ENCODE measurements around the gene PPP1R9A. TPM values are rescaled to one million over a fixed set of nuclear protein-coding genes. Genes with fewer than 3 reads are reported as not detected.

The PPP1R9A gene
- total and polyA plus RNA-seq, 3 experiments from 2014 or later, result 0.02 TPM; not detected in 2

- H3K27ac ChIP-seq (ENCODE audit: low read depth, low read length), result no peak overlapping the region
- H3K36me3 ChIP-seq (ENCODE audit: insufficient read depth, low read length), result no peaks in the 10 kb centered on the region
- H3K9me3 Mint-ChIP-seq, result no peaks in the 10 kb centered on the region
- DNase-seq, result no peak
- H3K27me3 Mint-ChIP-seq, result no peaks in the 10 kb centered on the region
- H3K9me3 ChIP-seq (ENCODE audit: low read length), result no peaks in the 10 kb centered on the region
- no peak overlapping the region for H3K4me3 Mint-ChIP-seq
- H3K27ac Mint-ChIP-seq, result no peak overlapping the region
- CTCF ChIA-PET, result no interaction called here
- H3K4me1 Mint-ChIP-seq, result no peaks in the 10 kb centered on the region
- no peak overlapping the region for H3K4me3 ChIP-seq (ENCODE audit: low read length)
- H3K27me3 ChIP-seq (ENCODE audit: insufficient read depth, low read length, poor library complexity, severe bottlenecking), result no peaks in the 10 kb centered on the region
- POLR2A ChIA-PET, result no interaction called here
- no peaks in the 10 kb centered on the region for H3K4me1 ChIP-seq (ENCODE audit: insufficient read depth, low read length)
- H3K36me3 Mint-ChIP-seq, result no peaks in the 10 kb centered on the region
These were observed 292.6 kb downstream of the PPP1R9A start for GRCh38 chr7:95199779-95200558.

GRCh38 chr7:95200741-95201140, 293.3 kb downstream of the PPP1R9A start:
- H3K27me3 ChIP-seq (ENCODE audit: insufficient read depth, low read length, poor library complexity, severe bottlenecking), result peaks cover 1% of the 10 kb centered on the region
- no peaks in the 10 kb centered on the region for H3K4me1 Mint-ChIP-seq
- no peaks in the 10 kb centered on the region for H3K27me3 Mint-ChIP-seq
- H3K4me3 Mint-ChIP-seq, result no peak overlapping the region
- H3K4me3 ChIP-seq (ENCODE audit: low read length), result no peak overlapping the region
- H3K9me3 Mint-ChIP-seq, result no peaks in the 10 kb centered on the region
- H3K27ac Mint-ChIP-seq, result no peak overlapping the region
- H3K9me3 ChIP-seq (ENCODE audit: low read length), result no peaks in the 10 kb centered on the region
- ChIA-PET POLR2A (no interaction called here), CTCF (no interaction called here)
- H3K36me3 ChIP-seq (ENCODE audit: insufficient read depth, low read length), result no peaks in the 10 kb centered on the region
- DNase-seq, result no peak
- H3K36me3 Mint-ChIP-seq, result no peaks in the 10 kb centered on the region
- H3K4me1 ChIP-seq (ENCODE audit: insufficient read depth, low read length), result no peaks in the 10 kb centered on the region
- no peak overlapping the region for H3K27ac ChIP-seq (ENCODE audit: low read depth, low read length)

- H3K27ac Mint-ChIP-seq, result no peak overlapping the region
- no peak for DNase-seq
- no peak overlapping the region for H3K27ac ChIP-seq (ENCODE audit: low read depth, low read length)
- no peaks in the 10 kb centered on the region for H3K4me1 Mint-ChIP-seq
- H3K4me3 Mint-ChIP-seq, result no peak overlapping the region
- H3K36me3 ChIP-seq (ENCODE audit: insufficient read depth, low read length), result no peaks in the 10 kb centered on the region
- H3K9me3 Mint-ChIP-seq, result no peaks in the 10 kb centered on the region
- no peaks in the 10 kb centered on the region for H3K9me3 ChIP-seq (ENCODE audit: low read length)
- H3K4me3 ChIP-seq (ENCODE audit: low read length), result no peak overlapping the region
- POLR2A ChIA-PET, result no interaction called here
- no peaks in the 10 kb centered on the region for H3K4me1 ChIP-seq (ENCODE audit: insufficient read depth, low read length)
- no peaks in the 10 kb centered on the region for H3K27me3 Mint-ChIP-seq
- H3K36me3 Mint-ChIP-seq, result no peaks in the 10 kb centered on the region
- CTCF ChIA-PET, result no interaction called here
- H3K27me3 ChIP-seq (ENCODE audit: insufficient read depth, low read length, poor library complexity, severe bottlenecking), result peaks cover 4% of the 10 kb centered on the region
These were observed 294.3 kb downstream of the PPP1R9A start for GRCh38 chr7:95201727-95202126.

GRCh38 chr7:95204618-95205017, 297.2 kb downstream of the PPP1R9A start:
- Histone ChIP-seq H3K27me3 (ENCODE audit: insufficient read depth, low read length, poor library complexity, severe bottlenecking) (peaks cover 4% of the 10 kb centered on the region), H3K9me3 (ENCODE audit: low read length) (no peaks in the 10 kb centered on the region), H3K4me1 (ENCODE audit: insufficient read depth, low read length) (no peaks in the 10 kb centered on the region), H3K27ac (ENCODE audit: low read depth, low read length) (no peak overlapping the region), H3K4me3 (ENCODE audit: low read length) (no peak overlapping the region), H3K36me3 (ENCODE audit: insufficient read depth, low read length) (no peaks in the 10 kb centered on the region)
- Mint-ChIP-seq H3K4me1 (no peaks in the 10 kb centered on the region), H3K27me3 (no peaks in the 10 kb centered on the region), H3K9me3 (peaks cover 0 to 2% (median 0%) of the 10 kb centered on the region in 5 donors), H3K36me3 (no peaks in the 10 kb centered on the region), H3K4me3 (no peak overlapping the region), H3K27ac (peak overlapping the region in 1 of 8 donors; percentile 38)
- ChIA-PET POLR2A (no interaction called here), CTCF (no interaction called here)
- no peak for DNase-seq

GRCh38 chr7:95205665-95206225, 298.4 kb downstream of the PPP1R9A start:
- POLR2A ChIA-PET, result no interaction called here
- Mint-ChIP-seq H3K4me3 (no peak overlapping the region), H3K4me1 (no peaks in the 10 kb centered on the region), H3K9me3 (peaks cover 0 to 2% (median 0%) of the 10 kb centered on the region in 5 donors), H3K27me3 (no peaks in the 10 kb centered on the region), H3K27ac (no peak overlapping the region), H3K36me3 (no peaks in the 10 kb centered on the region)
- no peaks in the 10 kb centered on the region for H3K4me1 ChIP-seq (ENCODE audit: insufficient read depth, low read length)
- no peak overlapping the region for H3K27ac ChIP-seq (ENCODE audit: low read depth, low read length)
- H3K4me3 ChIP-seq (ENCODE audit: low read length), result no peak overlapping the region
- no peaks in the 10 kb centered on the region for H3K36me3 ChIP-seq (ENCODE audit: insufficient read depth, low read length)
- no peaks in the 10 kb centered on the region for H3K9me3 ChIP-seq (ENCODE audit: low read length)
- CTCF ChIA-PET, result no interaction called here
- H3K27me3 ChIP-seq (ENCODE audit: insufficient read depth, low read length, poor library complexity, severe bottlenecking), result peaks cover 4% of the 10 kb centered on the region
- DNase-seq, result no peak

GRCh38 chr7:95209276-95209675, 301.9 kb downstream of the PPP1R9A start:
- H3K27me3 Mint-ChIP-seq, result no peaks in the 10 kb centered on the region
- H3K9me3 Mint-ChIP-seq, result peaks cover 0 to 3% (median 0%) of the 10 kb centered on the region in 5 donors
- Histone ChIP-seq H3K4me1 (ENCODE audit: insufficient read depth, low read length) (no peaks in the 10 kb centered on the region), H3K27me3 (ENCODE audit: insufficient read depth, low read length, poor library complexity, severe bottlenecking) (peaks cover 4% of the 10 kb centered on the region), H3K4me3 (ENCODE audit: low read length) (no peak overlapping the region), H3K36me3 (ENCODE audit: insufficient read depth, low read length) (no peaks in the 10 kb centered on the region), H3K9me3 (ENCODE audit: low read length) (no peaks in the 10 kb centered on the region), H3K27ac (ENCODE audit: low read depth, low read length) (no peak overlapping the region)
- POLR2A ChIA-PET, result no interaction called here
- no peak for DNase-seq
- H3K36me3 Mint-ChIP-seq, result no peaks in the 10 kb centered on the region
- CTCF ChIA-PET, result no interaction called here
- H3K27ac Mint-ChIP-seq, result no peak overlapping the region
- no peak overlapping the region for H3K4me3 Mint-ChIP-seq
- no peaks in the 10 kb centered on the region for H3K4me1 Mint-ChIP-seq

- no peaks in the 10 kb centered on the region for H3K27me3 Mint-ChIP-seq
- DNase-seq, result no peak
- no peak overlapping the region for H3K4me3 Mint-ChIP-seq
- H3K4me1 Mint-ChIP-seq, result no peaks in the 10 kb centered on the region
- no peaks in the 10 kb centered on the region for H3K36me3 Mint-ChIP-seq
- no peak overlapping the region for H3K27ac Mint-ChIP-seq
- H3K27ac ChIP-seq (ENCODE audit: low read depth, low read length), result no peak overlapping the region
- POLR2A ChIA-PET, result no interaction called here
- no peak overlapping the region for H3K4me3 ChIP-seq (ENCODE audit: low read length)
- peaks cover 0 to 3% (median 0%) of the 10 kb centered on the region in 5 donors for H3K9me3 Mint-ChIP-seq
- H3K4me1 ChIP-seq (ENCODE audit: insufficient read depth, low read length), result no peaks in the 10 kb centered on the region
- peaks cover 4% of the 10 kb centered on the region for H3K27me3 ChIP-seq (ENCODE audit: insufficient read depth, low read length, poor library complexity, severe bottlenecking)
- H3K9me3 ChIP-seq (ENCODE audit: low read length), result no peaks in the 10 kb centered on the region
- H3K36me3 ChIP-seq (ENCODE audit: insufficient read depth, low read length), result no peaks in the 10 kb centered on the region
- CTCF ChIA-PET, result no interaction called here
These were observed 302.4 kb downstream of the PPP1R9A start for GRCh38 chr7:95209788-95210187.

GRCh38 chr7:95213148-95213547, 305.8 kb downstream of the PPP1R9A start:
- H3K27me3 ChIP-seq (ENCODE audit: insufficient read depth, low read length, poor library complexity, severe bottlenecking), result no peaks in the 10 kb centered on the region
- ChIA-PET CTCF (no interaction called here), POLR2A (no interaction called here)
- no peaks in the 10 kb centered on the region for H3K36me3 Mint-ChIP-seq
- peaks cover 0 to 9% (median 2%) of the 10 kb centered on the region in 5 donors for H3K9me3 Mint-ChIP-seq
- DNase-seq, result no peak
- H3K36me3 ChIP-seq (ENCODE audit: insufficient read depth, low read length), result no peaks in the 10 kb centered on the region
- no peak overlapping the region for H3K4me3 Mint-ChIP-seq
- H3K27me3 Mint-ChIP-seq, result no peaks in the 10 kb centered on the region
- no peaks in the 10 kb centered on the region for H3K9me3 ChIP-seq (ENCODE audit: low read length)
- no peak overlapping the region for H3K4me3 ChIP-seq (ENCODE audit: low read length)
- H3K4me1 Mint-ChIP-seq, result no peaks in the 10 kb centered on the region
- H3K27ac ChIP-seq (ENCODE audit: low read depth, low read length), result no peak overlapping the region
- H3K27ac Mint-ChIP-seq, result no peak overlapping the region
- H3K4me1 ChIP-seq (ENCODE audit: insufficient read depth, low read length), result no peaks in the 10 kb centered on the region
